Gastroesophageal sphincter (tissue), 3 donors: Measurements from ENCODE around the gene CDKL2.

Experiments
- CTCF ChIP-seq, 4 experiments: fragments of 200-600 bp in 2 of 4; fragments of 450-650 bp in 2 of 4; sonication (generic) in 1 of 4; IDR thresholded peaks; one replicate each; pipeline ENCODE4 v1.5.1; 2017 to 2019; ENCODE audit warnings: antibody characterized with exemption in 4 of 4, mild to moderate bottlenecking in 2 of 4, moderate library complexity in 2 of 4
- POLR2AphosphoS5 ChIP-seq: sonication (generic); formaldehyde crosslinking; IDR thresholded peaks from one replicate; pipeline ENCODE4 v1.6.1; 2017; ENCODE audit warnings: antibody characterized with exemption

DNA sequence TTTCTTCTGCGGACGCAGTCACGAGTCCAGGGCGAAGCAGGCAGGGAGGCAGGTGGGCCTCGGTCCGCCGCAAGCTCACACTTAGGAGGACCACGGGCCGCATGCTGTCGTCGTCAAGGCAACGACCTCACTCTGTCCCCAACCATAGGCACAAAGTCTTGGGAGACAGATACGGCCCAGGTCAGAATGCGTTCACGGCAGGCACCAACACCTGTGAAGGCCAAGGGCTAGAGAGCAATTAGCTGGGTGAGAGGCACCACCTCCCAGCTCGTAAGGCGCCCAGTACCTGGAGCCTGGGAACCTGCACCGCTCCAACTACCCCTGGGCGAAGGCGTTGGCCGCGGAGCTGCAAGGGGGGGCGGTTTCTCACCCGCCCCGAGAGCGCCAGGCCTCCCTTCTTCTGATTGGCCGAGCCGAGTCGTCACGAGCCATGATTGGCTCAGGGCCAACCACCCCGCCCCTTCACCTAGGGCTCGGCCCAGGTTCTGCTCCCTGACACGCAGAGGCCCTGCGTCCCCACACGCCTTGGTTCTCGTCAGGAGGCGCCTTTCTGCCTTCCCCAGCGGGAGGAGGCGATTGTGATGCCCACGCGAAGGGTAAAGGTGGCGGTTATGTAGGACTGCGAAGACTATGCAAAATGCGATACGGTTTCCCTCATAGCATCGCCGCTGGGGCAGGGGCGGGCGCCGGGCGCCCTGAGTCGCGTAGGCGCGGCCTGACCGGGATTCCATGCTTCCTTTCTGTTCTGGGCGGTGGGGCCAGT, at the start of gene CDKL2:
- no peak for TF ChIP-seq CTCF (IDR thresholded peaks at IDR 0.05)
- peak; percentile 78 for TF ChIP-seq POLR2AphosphoS5
